Panc1 (cell line): ENCODE data around the gene SAMD14. TPM values are rescaled to one million over a fixed set of nuclear protein-coding genes. Genes with fewer than 3 reads are reported as not detected.

Experiments
- ATAC-seq: fragments of 200-7000 bp; cut with Tn5 transposase; 2 replicates; pipeline ENCODE4 v1.9.1; 2020; ENCODE audit warnings: mild to moderate bottlenecking, moderate library complexity
- BruUV-seq: library from RNA; stranded (reverse); fragments of 400-500 nt; replicated peaks from 2 replicates; lab custom pipeline; 2021; lab: Mats Ljungman, UMichigan
- CTCF ChIA-PET: fragments of 300-600 bp; sonication (Branson Sonifier 250); formaldehyde crosslinking; loops from one replicate; lab custom pipeline; 2022; ENCODE audit warnings: antibody characterized with exemption; lab: Charles Lee
- POLR2A ChIA-PET: fragments of 300-600 bp; sonication (Branson Sonifier 250); formaldehyde crosslinking; loops from one replicate; lab custom pipeline; 2022; ENCODE audit warnings: antibody characterized with exemption; lab: Charles Lee
- DNase-seq: peaks from one replicate; pipeline ENCODE4 v3.0.0-alpha.2; 2010; ENCODE audit warnings: low read depth, low spot score
- H3K27ac ChIP-seq: 2 replicates; pipeline ENCODE4 v1.5.1; 2011; ENCODE audit warnings: mild to moderate bottlenecking, low read length, inconsistent platforms
- H3K27me3 ChIP-seq: fragments of 200-500 bp; sonication (Bioruptor generic); 2 replicates; pipeline ENCODE4 v1.6.0; 2014; ENCODE audit warnings: low read length, inconsistent platforms; ENCODE audit not compliant: control insufficient read depth, insufficient read depth
- H3K36me3 ChIP-seq: fragments of 200-500 bp; sonication (Bioruptor generic); 2 replicates; pipeline ENCODE4 v1.5.1; 2014; ENCODE audit warnings: inconsistent platforms, mild to moderate bottlenecking, low read length, moderate library complexity; ENCODE audit not compliant: control insufficient read depth, insufficient read depth
- H3K4me1 ChIP-seq: 2 replicates; pipeline ENCODE4 v1.5.1; 2011; ENCODE audit warnings: inconsistent platforms, mild to moderate bottlenecking, low read length, moderate library complexity; ENCODE audit not compliant: control insufficient read depth, insufficient read depth
- H3K4me3 ChIP-seq, 2 experiments: 2 replicates each; pipeline ENCODE4 v1.5.1; 2011 to 2012; ENCODE audit warnings: low read depth in 2 of 2, low read length in 2 of 2, mild to moderate bottlenecking in 2 of 2, inconsistent platforms in 1 of 2, moderate library complexity in 1 of 2
- H3K9me3 ChIP-seq: fragments of 200-500 bp; sonication (Bioruptor generic); 2 replicates; pipeline ENCODE4 v1.5.1; 2014; ENCODE audit warnings: low read depth, mild to moderate bottlenecking, inconsistent platforms, low read length, moderate library complexity; ENCODE audit not compliant: control insufficient read depth, insufficient read depth
- POLR2AphosphoS5 ChIP-seq: IDR thresholded peaks from 2 replicates; pipeline ENCODE4 v1.6.1; 2012; ENCODE audit warnings: mild to moderate bottlenecking, low read depth, low read length, moderate library complexity
- SIN3A ChIP-seq: IDR thresholded peaks from 2 replicates; pipeline ENCODE4 v1.6.1; 2012; ENCODE audit warnings: low read depth, mild to moderate bottlenecking, low read length, moderate library complexity, borderline replicate concordance; ENCODE audit not compliant: insufficient read depth
- TCF7L2 ChIP-seq: IDR thresholded peaks from 2 replicates; pipeline ENCODE4 v1.6.1; 2011; ENCODE audit warnings: mild to moderate bottlenecking, low read depth, low read length, inconsistent platforms
- in situ Hi-C: cut with HindIII; loops from 2 replicates; pipeline ENCODE4 v1.10.0; 2016; ENCODE audit warnings: low sequenced_read_pairs, low pct_unique_long_range_greater_than_20kb
- intact Hi-C: fragments of 100-400 bp; cut with micrococcal nuclease; formaldehyde crosslinking; loops from one replicate; pipeline ENCODE4 v1.10.0; 2022; ENCODE audit not compliant: unreplicated experiment
- total RNA-seq: library from RNA; stranded (reverse); gene quantifications from one replicate; pipeline ENCODE4 v1.2.1, GENCODE V29; 2021; ENCODE audit not compliant: unreplicated experiment
- TF ChIP-seq, protein P1 (sequence below): fragments of 450-650 bp; IDR thresholded peaks from 2 replicates; pipeline ENCODE4 v1.5.1; 2017; ENCODE audit warnings: mild to moderate bottlenecking
- TF ChIP-seq, protein P2 (sequence below), 2 experiments: IDR thresholded peaks; 2 replicates each; pipeline ENCODE4 v1.6.1; 2011 to 2012; ENCODE audit warnings: low read depth in 2 of 2, control low read depth in 1 of 2, low read length in 1 of 2, mild to moderate bottlenecking in 1 of 2, moderate library complexity in 1 of 2; ENCODE audit not compliant: insufficient read depth in 1 of 2

Gene SAMD14
- total RNA-seq, 1 experiment from 2014 or later: 6.9 TPM

DNA sequence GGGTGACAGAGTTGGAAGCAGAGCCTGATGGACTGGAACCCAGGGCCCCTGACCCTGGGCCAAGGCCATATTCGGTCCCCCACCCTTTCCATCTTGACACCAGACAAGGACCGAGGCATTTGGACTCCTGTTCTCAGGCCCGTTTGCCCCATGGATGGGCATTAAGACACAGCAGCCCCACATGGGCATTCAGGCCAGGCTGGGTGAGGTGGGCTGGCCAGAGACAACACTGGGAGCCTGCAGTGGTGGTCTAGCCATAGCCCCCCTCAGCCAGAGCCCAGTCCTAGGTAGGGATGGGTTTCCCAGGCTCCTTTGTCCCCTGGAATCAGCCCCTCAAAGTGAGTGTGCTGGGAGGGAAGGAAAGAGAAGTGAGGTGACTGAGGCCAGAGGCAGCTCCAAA is 33.2 kb downstream of the SAMD14 start:
- Histone ChIP-seq H3K4me3 (no peak overlapping the region), H3K27ac (no peak overlapping the region), H3K4me1 (peaks cover 39% of the 10 kb centered on the region), H3K9me3 (no peaks in the 10 kb centered on the region), H3K27me3 (no peaks in the 10 kb centered on the region), H3K36me3 (peaks cover 2% of the 10 kb centered on the region; the same call in 1 of the 2 replicates)
- POLR2A ChIA-PET: no interaction called here
- DNase-seq (no peak), ATAC-seq (no peak)
- intact Hi-C loops (no loop called here), in situ Hi-C loops (no loop called here)
- TF ChIP-seq SIN3A (no peak), TCF7L2 (no peak), POLR2AphosphoS5 (no peak)
- TF ChIP-seq, protein P1, sequence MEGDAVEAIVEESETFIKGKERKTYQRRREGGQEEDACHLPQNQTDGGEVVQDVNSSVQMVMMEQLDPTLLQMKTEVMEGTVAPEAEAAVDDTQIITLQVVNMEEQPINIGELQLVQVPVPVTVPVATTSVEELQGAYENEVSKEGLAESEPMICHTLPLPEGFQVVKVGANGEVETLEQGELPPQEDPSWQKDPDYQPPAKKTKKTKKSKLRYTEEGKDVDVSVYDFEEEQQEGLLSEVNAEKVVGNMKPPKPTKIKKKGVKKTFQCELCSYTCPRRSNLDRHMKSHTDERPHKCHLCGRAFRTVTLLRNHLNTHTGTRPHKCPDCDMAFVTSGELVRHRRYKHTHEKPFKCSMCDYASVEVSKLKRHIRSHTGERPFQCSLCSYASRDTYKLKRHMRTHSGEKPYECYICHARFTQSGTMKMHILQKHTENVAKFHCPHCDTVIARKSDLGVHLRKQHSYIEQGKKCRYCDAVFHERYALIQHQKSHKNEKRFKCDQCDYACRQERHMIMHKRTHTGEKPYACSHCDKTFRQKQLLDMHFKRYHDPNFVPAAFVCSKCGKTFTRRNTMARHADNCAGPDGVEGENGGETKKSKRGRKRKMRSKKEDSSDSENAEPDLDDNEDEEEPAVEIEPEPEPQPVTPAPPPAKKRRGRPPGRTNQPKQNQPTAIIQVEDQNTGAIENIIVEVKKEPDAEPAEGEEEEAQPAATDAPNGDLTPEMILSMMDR: no peak
- TF ChIP-seq, protein P2, sequence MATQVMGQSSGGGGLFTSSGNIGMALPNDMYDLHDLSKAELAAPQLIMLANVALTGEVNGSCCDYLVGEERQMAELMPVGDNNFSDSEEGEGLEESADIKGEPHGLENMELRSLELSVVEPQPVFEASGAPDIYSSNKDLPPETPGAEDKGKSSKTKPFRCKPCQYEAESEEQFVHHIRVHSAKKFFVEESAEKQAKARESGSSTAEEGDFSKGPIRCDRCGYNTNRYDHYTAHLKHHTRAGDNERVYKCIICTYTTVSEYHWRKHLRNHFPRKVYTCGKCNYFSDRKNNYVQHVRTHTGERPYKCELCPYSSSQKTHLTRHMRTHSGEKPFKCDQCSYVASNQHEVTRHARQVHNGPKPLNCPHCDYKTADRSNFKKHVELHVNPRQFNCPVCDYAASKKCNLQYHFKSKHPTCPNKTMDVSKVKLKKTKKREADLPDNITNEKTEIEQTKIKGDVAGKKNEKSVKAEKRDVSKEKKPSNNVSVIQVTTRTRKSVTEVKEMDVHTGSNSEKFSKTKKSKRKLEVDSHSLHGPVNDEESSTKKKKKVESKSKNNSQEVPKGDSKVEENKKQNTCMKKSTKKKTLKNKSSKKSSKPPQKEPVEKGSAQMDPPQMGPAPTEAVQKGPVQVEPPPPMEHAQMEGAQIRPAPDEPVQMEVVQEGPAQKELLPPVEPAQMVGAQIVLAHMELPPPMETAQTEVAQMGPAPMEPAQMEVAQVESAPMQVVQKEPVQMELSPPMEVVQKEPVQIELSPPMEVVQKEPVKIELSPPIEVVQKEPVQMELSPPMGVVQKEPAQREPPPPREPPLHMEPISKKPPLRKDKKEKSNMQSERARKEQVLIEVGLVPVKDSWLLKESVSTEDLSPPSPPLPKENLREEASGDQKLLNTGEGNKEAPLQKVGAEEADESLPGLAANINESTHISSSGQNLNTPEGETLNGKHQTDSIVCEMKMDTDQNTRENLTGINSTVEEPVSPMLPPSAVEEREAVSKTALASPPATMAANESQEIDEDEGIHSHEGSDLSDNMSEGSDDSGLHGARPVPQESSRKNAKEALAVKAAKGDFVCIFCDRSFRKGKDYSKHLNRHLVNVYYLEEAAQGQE (IDR thresholded peaks at IDR 0.05; ENCODE audit: insufficient read depth in 1 of 2, low read depth in 2 of 2, low read length in 1 of 2): no peak
- CTCF ChIA-PET: no interaction called here
- no TSS peak for BruUV-seq

DNA sequence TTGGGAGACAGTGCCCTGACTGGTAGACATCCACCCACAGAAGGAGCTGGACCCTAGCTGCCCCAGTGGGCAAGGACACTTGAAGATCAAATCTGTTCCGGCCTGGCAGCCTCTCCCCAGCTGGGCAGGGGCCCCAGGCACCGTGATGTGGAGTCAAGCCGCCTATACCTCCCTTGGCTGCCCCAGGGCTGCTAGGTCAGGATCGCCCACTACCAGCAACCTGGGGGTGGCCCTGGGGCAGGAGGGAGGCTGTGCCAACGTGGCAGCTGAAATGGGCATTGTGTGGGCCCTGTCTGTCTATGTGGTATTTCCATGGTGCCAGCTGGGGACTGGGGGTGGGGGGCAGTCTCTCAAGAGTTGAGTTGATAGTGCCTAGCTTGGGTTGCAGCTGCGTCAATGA is 33.9 kb downstream of the SAMD14 start:
- intact Hi-C loops: no loop called here
- DNase-seq (no peak), ATAC-seq (no peak)
- no peaks in the 10 kb centered on the region for H3K9me3 ChIP-seq
- peak overlapping the region; percentile 73 to 75 for H3K4me3 ChIP-seq
- TF ChIP-seq, protein P1: no peak
- TF ChIP-seq TCF7L2 (no peak), SIN3A (no peak), POLR2AphosphoS5 (no peak)
- TF ChIP-seq, protein P2 (IDR thresholded peaks at IDR 0.05; ENCODE audit: insufficient read depth in 1 of 2, low read depth in 2 of 2, low read length in 1 of 2): no peak
- in situ Hi-C loops: no loop called here
- CTCF ChIA-PET: interaction anchor here (0.6 kb wide), 1 partner anchor 299 kb away, joined by 3 read pairs; no protein-coding TSS in a partner anchor
- H3K27ac ChIP-seq: peak overlapping the region; percentile 80
- peaks cover 2% of the 10 kb centered on the region; the same call in 1 of the 2 replicates for H3K36me3 ChIP-seq
- H3K4me1 ChIP-seq: peaks cover 38% of the 10 kb centered on the region
- H3K27me3 ChIP-seq: no peaks in the 10 kb centered on the region
- POLR2A ChIA-PET: no interaction called here
- BruUV-seq: no TSS peak
